IPS-20b (cell line): ENCODE data around the gene NUP210.

Source experiments
- H3K27ac ChIP-seq: one replicate; pipeline ENCODE4 v1.5.1; 2013; ENCODE audit warnings: low read length
- H3K27me3 ChIP-seq: 2 replicates; pipeline ENCODE4 v1.6.1; 2013; ENCODE audit warnings: mild to moderate bottlenecking, low read length, inconsistent platforms; ENCODE audit not compliant: insufficient read depth
- H3K36me3 ChIP-seq: 2 replicates; pipeline ENCODE4 v1.6.1; 2013; ENCODE audit warnings: low read depth, mild to moderate bottlenecking, inconsistent platforms, low read length, moderate library complexity; ENCODE audit not compliant: insufficient read depth
- H3K4me1 ChIP-seq: 2 replicates; pipeline ENCODE4 v1.6.1; 2013; ENCODE audit warnings: mild to moderate bottlenecking, control low read depth, inconsistent platforms, low read length, moderate library complexity; ENCODE audit not compliant: insufficient read depth
- H3K4me3 ChIP-seq: 2 replicates; pipeline ENCODE4 v1.5.1; 2013; ENCODE audit warnings: mild to moderate bottlenecking, low read length, inconsistent platforms
- H3K9ac ChIP-seq: 2 replicates; pipeline ENCODE4 v1.6.1; 2013; ENCODE audit warnings: low read depth, mild to moderate bottlenecking, inconsistent platforms, low read length, moderate library complexity
- H3K9me3 ChIP-seq: 2 replicates; pipeline ENCODE4 v1.6.1; 2013; ENCODE audit warnings: mild to moderate bottlenecking, low read depth, low read length, inconsistent platforms; ENCODE audit not compliant: insufficient read depth

Gene NUP210

GRCh38 chr3:13288732-13289718 is 131.1 kb downstream of the NUP210 start:
- Histone ChIP-seq H3K36me3 (no peaks in the 10 kb centered on the region), H3K27ac (no peak overlapping the region), H3K4me3 (no peak overlapping the region), H3K4me1 (peaks cover 4% of the 10 kb centered on the region; the same call in 1 of the 2 replicates), H3K27me3 (peaks cover 7% of the 10 kb centered on the region; the same call in 1 of the 2 replicates), H3K9ac (no peak overlapping the region), H3K9me3 (peaks cover 3% of the 10 kb centered on the region; the same call in 1 of the 2 replicates)

GRCh38 chr3:13287833-13288232 is 132.3 kb downstream of the NUP210 start:
- Histone ChIP-seq H3K4me1 (peaks cover 4% of the 10 kb centered on the region; the same call in 1 of the 2 replicates), H3K9me3 (peaks cover 6% of the 10 kb centered on the region; the same call in 1 of the 2 replicates), H3K4me3 (no peak overlapping the region), H3K27me3 (peaks cover 17% of the 10 kb centered on the region), H3K9ac (no peak overlapping the region), H3K36me3 (no peaks in the 10 kb centered on the region), H3K27ac (no peak overlapping the region)

- H3K4me3 ChIP-seq: no peak overlapping the region
- H3K9ac ChIP-seq: no peak overlapping the region
- H3K27me3 ChIP-seq: peaks cover 23% of the 10 kb centered on the region
- H3K27ac ChIP-seq: no peak overlapping the region
- H3K4me1 ChIP-seq: peaks cover 4% of the 10 kb centered on the region; the same call in 1 of the 2 replicates
- H3K36me3 ChIP-seq: no peaks in the 10 kb centered on the region
- H3K9me3 ChIP-seq: peaks cover 6% of the 10 kb centered on the region; the same call in 1 of the 2 replicates
Observed at GRCh38 chr3:13286873-13287272, 133.2 kb downstream of the NUP210 start.

GRCh38 chr3:13285007-13285567 is 135.0 kb downstream of the NUP210 start:
- peaks cover 41% of the 10 kb centered on the region for H3K27me3 ChIP-seq
- H3K36me3 ChIP-seq: no peaks in the 10 kb centered on the region
- H3K4me3 ChIP-seq: no peak overlapping the region
- H3K27ac ChIP-seq: no peak overlapping the region
- peaks cover 6% of the 10 kb centered on the region; the same call in 1 of the 2 replicates for H3K9me3 ChIP-seq
- H3K4me1 ChIP-seq: no peaks in the 10 kb centered on the region
- H3K9ac ChIP-seq: no peak overlapping the region

GRCh38 chr3:13283877-13284264 is 136.3 kb downstream of the NUP210 start:
- Histone ChIP-seq H3K36me3 (no peaks in the 10 kb centered on the region), H3K27me3 (peaks cover 41% of the 10 kb centered on the region), H3K9me3 (peaks cover 6% of the 10 kb centered on the region; the same call in 1 of the 2 replicates), H3K27ac (no peak overlapping the region), H3K4me1 (no peaks in the 10 kb centered on the region), H3K4me3 (peak overlapping the region; percentile 61; the same call in 1 of the 2 replicates), H3K9ac (no peak overlapping the region)

- H3K4me1 ChIP-seq: no peaks in the 10 kb centered on the region
- peaks cover 41% of the 10 kb centered on the region for H3K27me3 ChIP-seq
- H3K9ac ChIP-seq: no peak overlapping the region
- peaks cover 6% of the 10 kb centered on the region; the same call in 1 of the 2 replicates for H3K9me3 ChIP-seq
- H3K36me3 ChIP-seq: no peaks in the 10 kb centered on the region
- peak overlapping the region; percentile 61 for H3K4me3 ChIP-seq
- no peak overlapping the region for H3K27ac ChIP-seq
Observed at GRCh38 chr3:13282986-13283876, 136.9 kb downstream of the NUP210 start.

- Histone ChIP-seq H3K4me3 (peak overlapping the region; percentile 69; the same call in 1 of the 2 replicates), H3K27me3 (peaks cover 41% of the 10 kb centered on the region), H3K4me1 (no peaks in the 10 kb centered on the region), H3K27ac (no peak overlapping the region), H3K36me3 (no peaks in the 10 kb centered on the region), H3K9ac (no peak overlapping the region), H3K9me3 (peaks cover 6% of the 10 kb centered on the region; the same call in 1 of the 2 replicates)
Observed at GRCh38 chr3:13282358-13282985, 137.7 kb downstream of the NUP210 start.

GRCh38 chr3:13281507-13282357 is 138.4 kb downstream of the NUP210 start:
- Histone ChIP-seq H3K4me1 (no peaks in the 10 kb centered on the region), H3K9ac (no peak overlapping the region), H3K27me3 (peaks cover 41% of the 10 kb centered on the region), H3K36me3 (no peaks in the 10 kb centered on the region), H3K27ac (no peak overlapping the region), H3K4me3 (peak overlapping the region; percentile 69; the same call in 1 of the 2 replicates), H3K9me3 (peaks cover 6% of the 10 kb centered on the region; the same call in 1 of the 2 replicates)

GRCh38 chr3:13280811-13281506 is 139.2 kb downstream of the NUP210 start:
- peaks cover 6% of the 10 kb centered on the region; the same call in 1 of the 2 replicates for H3K9me3 ChIP-seq
- no peak overlapping the region for H3K9ac ChIP-seq
- no peaks in the 10 kb centered on the region for H3K4me1 ChIP-seq
- H3K36me3 ChIP-seq: no peaks in the 10 kb centered on the region
- H3K4me3 ChIP-seq: no peak overlapping the region
- no peak overlapping the region for H3K27ac ChIP-seq
- H3K27me3 ChIP-seq: peaks cover 41% of the 10 kb centered on the region
